GM12878 (cell line): Measurements from ENCODE around the gene LSMEM2. TPM values are rescaled to one million over a fixed set of nuclear protein-coding genes. Genes with fewer than 3 reads are reported as not detected.

Experiments used
- ATAC-seq: fragments of 200-7000 bp; cut with Tn5 transposase; 3 replicates; pipeline ENCODE4 v1.9.1; 2020; ENCODE audit warnings: mild to moderate bottlenecking, moderate library complexity
- BruUV-seq: library from RNA; stranded (reverse); fragments of 400-500 nt; replicated peaks from 2 replicates; lab custom pipeline; 2021; lab: Mats Ljungman, UMichigan
- CTCF ChIA-PET: fragments of 300-600 bp; sonication (Branson Sonifier 250); formaldehyde crosslinking; extraction: SDS; loops from one replicate; lab custom pipeline; 2021; ENCODE audit warnings: inconsistent platforms; lab: Yijun Ruan, JAX
- POLR2A ChIA-PET: fragments of 350-600 bp; formaldehyde crosslinking; extraction: SDS; loops from one replicate; lab custom pipeline; 2021; ENCODE audit warnings: inconsistent platforms; lab: Charles Lee
- RAD21 ChIA-PET: fragments of 300-600 bp; sonication (Branson Sonifier 250); formaldehyde crosslinking; loops from one replicate; lab custom pipeline; 2023; ENCODE audit warnings: antibody characterized with exemption; ENCODE audit not compliant: unreplicated experiment; lab: Charles Lee
- SMC1A ChIA-PET: fragments of 300-600 bp; sonication (Branson Sonifier 250); formaldehyde crosslinking; loops from one replicate; lab custom pipeline; 2023; ENCODE audit not compliant: unreplicated experiment, uncharacterized antibody; lab: Charles Lee
- DNase-seq: peaks from one replicate; pipeline ENCODE4 v3.0.0-alpha.2; 2011; ENCODE audit warnings: low read depth, low spot score
- FAIRE-seq: peaks from 3 replicates; lab custom pipeline; 2011; peaks lifted over from hg19 to GRCh38; lab: Jason Lieb, UNC
- H2AFZ ChIP-seq: 2 replicates; pipeline ENCODE4 v1.6.0; 2011; ENCODE audit warnings: low read depth, low read length, control low read depth; ENCODE audit not compliant: control insufficient read depth
- H3K27ac ChIP-seq: 2 replicates; pipeline ENCODE4 v1.5.1; 2011; ENCODE audit warnings: control low read depth; ENCODE audit not compliant: control insufficient read depth, insufficient read depth
- H3K27me3 ChIP-seq, 2 experiments: replicated peaks in 1 of 2; 2 replicates each; pipeline versions ENCODE4 v1.6.0 to v1.6.1; 2011; ENCODE audit warnings: low read length in 1 of 2; ENCODE audit not compliant: control insufficient read depth in 2 of 2, insufficient read depth in 2 of 2
- H3K36me3 ChIP-seq, 2 experiments: 2 replicates each; pipeline ENCODE4 v1.5.1; 2011; ENCODE audit warnings: low read length in 1 of 2; ENCODE audit not compliant: control insufficient read depth in 2 of 2, insufficient read depth in 2 of 2
- H3K4me1 ChIP-seq: 2 replicates; pipeline ENCODE4 v1.6.1; 2011; ENCODE audit warnings: mild to moderate bottlenecking, low read length, moderate library complexity, mixed read lengths; ENCODE audit not compliant: control insufficient read depth, insufficient read depth
- H3K4me2 ChIP-seq: 2 replicates; pipeline ENCODE4 v1.6.0; 2011; ENCODE audit warnings: control low read depth; ENCODE audit not compliant: control insufficient read depth, insufficient read depth
- H3K4me3 ChIP-seq: fragments of 200-600 bp; sonication (generic); 2 replicates; pipeline ENCODE4 v1.5.1; 2016
- H3K79me2 ChIP-seq: 2 replicates; pipeline ENCODE4 v1.6.0; 2011; ENCODE audit warnings: low read length; ENCODE audit not compliant: control insufficient read depth, insufficient read depth
- H3K9ac ChIP-seq: 2 replicates; pipeline ENCODE4 v1.8.0; 2011; ENCODE audit warnings: low read length, control low read depth, mixed read lengths; ENCODE audit not compliant: control insufficient read depth, insufficient read depth
- H3K9me3 ChIP-seq: replicated peaks from 3 replicates; pipeline ENCODE4 v1.5.1; 2011; ENCODE audit warnings: mild to moderate bottlenecking, low read length; ENCODE audit not compliant: control insufficient read depth, insufficient read depth
- H4K20me1 ChIP-seq: 2 replicates; pipeline ENCODE4 v1.6.0; 2011; ENCODE audit not compliant: control insufficient read depth, insufficient read depth
- GATAD2B ChIP-seq: fragments of 450-650 bp; conservative IDR thresholded peaks from 2 replicates; pipeline ENCODE4 v1.6.1; 2017; ENCODE audit warnings: low read depth, mild to moderate bottlenecking, moderate library complexity
- IRF4 ChIP-seq: IDR thresholded peaks from 2 replicates; pipeline ENCODE4 v1.6.1; 2011; ENCODE audit warnings: low read depth, low read length
- MXI1 ChIP-seq: fragments of 150-350 bp; IDR thresholded peaks from 2 replicates; pipeline ENCODE4 v1.6.1; 2011; ENCODE audit warnings: low read depth, mild to moderate bottlenecking, inconsistent platforms, low read length, improper control_type of control experiment
- ZNF207 ChIP-seq: fragments of 450-650 bp; IDR thresholded peaks from 2 replicates; pipeline ENCODE4 v1.6.1; 2014; ENCODE audit warnings: antibody characterized with exemption, mild to moderate bottlenecking, borderline replicate concordance
- WGBS: methylation state at CpG from one replicate; pipeline ENCODE4 v1.1.6; 2016; ENCODE audit warnings: low lambda C conversion rate; ENCODE audit not compliant: insufficient replicate concordance, insufficient coverage; ENCODE audit errors: missing lambda C conversion rate; 5-methylcytosine and 5-hydroxymethylcytosine counted together
- in situ Hi-C: fragments of 300-500 bp; cut with MboI; formaldehyde crosslinking; loops from 9 replicates; pipeline ENCODE4 v1.14.3; 2018; ENCODE audit warnings: mixed read lengths
- intact Hi-C: fragments of 100-400 bp; cut with micrococcal nuclease; formaldehyde crosslinking; loops from one replicate; pipeline ENCODE4 v1.14.2; 2022; ENCODE audit not compliant: unreplicated experiment
- polyA plus RNA-seq, 11 experiments: library from polyadenylated mRNA; depleted of rRNA in 4 of 11; unstranded in 6 of 11; stranded (reverse) in 5 of 11; fragments of >200 nt; fragmentation: Nextera tagmentation in 4 of 11; fragmentation: Illumina TruSeq in 1 of 11; extraction: Ambion mirVana in 4 of 11; extraction: Trizol in 1 of 11; gene quantifications; 1 replicate in 1 of 11; 2 replicates in 10 of 11; pipeline versions ENCODE4 v1.2.1 to v1.2.3, GENCODE V29; 2011 to 2016; ENCODE audit warnings: inconsistent platforms in 2 of 11, missing spikeins in 2 of 11, low read depth in 1 of 11
- total RNA-seq, 4 experiments: library from RNA; depleted of rRNA in 3 of 4; stranded (reverse); fragments of >200 nt in 3 of 4; fragmentation: Illumina TruSeq in 1 of 4; extraction: Trizol in 1 of 4; gene quantifications; 2 replicates each; pipeline versions ENCODE4 v1.2.1 to v1.2.3, GENCODE V29; 2013 to 2021
- TF ChIP-seq, protein P1 (sequence below): fragments of 450-650 bp; IDR thresholded peaks from 2 replicates; pipeline ENCODE4 v1.6.1; 2016; ENCODE audit warnings: mild to moderate bottlenecking
- TF ChIP-seq, protein P2 (sequence below): fragments of 450-650 bp; IDR thresholded peaks from 2 replicates; pipeline ENCODE4 v1.6.1; 2017; ENCODE audit warnings: mild to moderate bottlenecking, moderate library complexity
- TF ChIP-seq, protein P3 (sequence below): fragments of 450-650 bp; IDR thresholded peaks from 2 replicates; pipeline ENCODE4 v1.6.1; 2016; ENCODE audit warnings: mild to moderate bottlenecking
- TF ChIP-seq, protein P4 (sequence below): IDR thresholded peaks from 2 replicates; pipeline ENCODE4 v1.6.1; 2012; ENCODE audit warnings: low read length, inconsistent platforms
- TF ChIP-seq, protein P5 (sequence below), 3 experiments: IDR thresholded peaks in 2 of 3; conservative IDR thresholded peaks in 1 of 3; 2 replicates each; pipeline ENCODE4 v1.5.1; 2011; ENCODE audit warnings: low read depth in 3 of 3, low read length in 3 of 3, mild to moderate bottlenecking in 3 of 3, control low read depth in 2 of 3, moderate library complexity in 2 of 3, inconsistent platforms in 1 of 3, mixed read lengths in 1 of 3; ENCODE audit not compliant: control insufficient read depth in 2 of 3, insufficient read depth in 1 of 3; ENCODE audit errors: extremely low read depth in 1 of 3

LSMEM2 gene
- total and polyA plus RNA-seq, 10 of the 15 experiments (the other 5 are each of a cell fraction or from before 2014, with no cell fraction given): 0.17 TPM; not detected in 9

DNA sequence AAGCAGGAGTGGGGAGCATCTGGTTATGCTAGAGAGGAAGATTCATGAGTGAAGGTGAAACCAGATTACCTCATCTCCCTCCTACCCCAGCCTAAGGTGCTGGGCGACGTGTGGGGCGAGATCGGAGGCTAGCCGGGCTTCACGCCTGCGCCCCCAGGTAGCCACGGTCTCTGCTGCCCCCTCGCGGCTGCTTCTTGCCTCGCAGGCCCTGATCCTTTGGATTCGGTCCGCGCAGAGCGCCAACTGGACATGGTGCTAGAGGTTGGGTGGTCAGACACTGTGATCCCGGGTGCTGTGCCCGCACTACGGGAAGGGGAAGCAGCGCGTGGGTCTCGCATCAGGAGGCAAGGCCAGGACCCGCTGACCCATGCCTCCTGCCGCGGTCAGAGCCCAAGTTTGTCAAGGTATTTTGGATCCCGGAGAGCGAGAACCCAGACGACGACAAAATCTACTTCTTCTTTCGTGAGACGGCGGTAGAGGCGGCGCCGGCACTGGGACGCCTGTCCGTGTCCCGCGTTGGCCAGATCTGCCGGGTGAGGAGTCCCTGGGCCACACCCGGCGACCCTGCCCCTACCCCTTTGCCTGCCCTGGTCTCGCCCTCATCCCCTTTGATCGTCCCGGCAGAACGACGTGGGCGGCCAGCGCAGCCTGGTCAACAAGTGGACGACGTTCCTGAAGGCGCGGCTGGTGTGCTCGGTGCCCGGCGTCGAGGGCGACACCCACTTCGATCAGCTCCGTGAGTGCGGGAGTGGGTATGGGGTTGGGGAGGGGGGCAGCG lies 5.8 kb upstream of the LSMEM2 start:
- H3K79me2 ChIP-seq: no peaks in the 10 kb centered on the region
- H3K36me3 ChIP-seq: no peaks in the 10 kb centered on the region
- H3K27me3 ChIP-seq: peaks cover 7 to 8% of the 10 kb centered on the region in 2 experiments; a peak in 3 of 4 replicates
- no peak overlapping the region for H3K27ac ChIP-seq
- POLR2A ChIA-PET: interaction anchor here (0.8 to 1.6 kb wide), 2 partner anchors 25 to 46 kb away, joined by 5 read pairs; no protein-coding TSS in a partner anchor
- no peak overlapping the region for H3K9ac ChIP-seq
- H3K9me3 ChIP-seq: no peaks in the 10 kb centered on the region
- ATAC-seq (peak; percentile 95), FAIRE-seq (peak; percentile 96), DNase-seq (peak; percentile 44)
- no TSS peak for BruUV-seq
- RAD21 ChIA-PET: interaction anchor here (0.6 to 3.5 kb wide), 5 partner anchors 26 to 1211 kb away, joined by 3 to 23 read pairs (median 4); no protein-coding TSS in a partner anchor
- SMC1A ChIA-PET: interaction anchor here (0.8 to 1.7 kb wide), 5 partner anchors 10 to 78 kb away, joined by 3 to 6 read pairs (median 5); no protein-coding TSS in a partner anchor
- no peaks in the 10 kb centered on the region for H4K20me1 ChIP-seq
- H3K4me2 ChIP-seq: peak overlapping the region; percentile 71
- H3K4me3 ChIP-seq: no peak overlapping the region
- H3K4me1 ChIP-seq: peaks cover 6% of the 10 kb centered on the region
- peak overlapping the region; percentile 67 for H2AFZ ChIP-seq
- WGBS: 5% methylated on average over 61 of the region's 61 CpGs
- in situ Hi-C loops: loop anchor here (5.0 kb wide), 2 partner anchors 76 to 151 kb away; no protein-coding TSS in a partner anchor
- intact Hi-C loops: loop anchor here (1.0 to 2.0 kb wide), 4 partner anchors 26 to 152 kb away; no protein-coding TSS in a partner anchor
- CTCF ChIA-PET: interaction anchor here (0.7 to 3.1 kb wide), 8 partner anchors 13 to 201 kb away, joined by 3 to 24 read pairs (median 6); partner anchors contain the start of gene GNAT1
- TF ChIP-seq ZNF207: peak; percentile 77; the same call in 1 of the 2 replicates
- peak; percentile 56; the same call in 1 of the 2 replicates for TF ChIP-seq IRF4
- TF ChIP-seq, protein P1, sequence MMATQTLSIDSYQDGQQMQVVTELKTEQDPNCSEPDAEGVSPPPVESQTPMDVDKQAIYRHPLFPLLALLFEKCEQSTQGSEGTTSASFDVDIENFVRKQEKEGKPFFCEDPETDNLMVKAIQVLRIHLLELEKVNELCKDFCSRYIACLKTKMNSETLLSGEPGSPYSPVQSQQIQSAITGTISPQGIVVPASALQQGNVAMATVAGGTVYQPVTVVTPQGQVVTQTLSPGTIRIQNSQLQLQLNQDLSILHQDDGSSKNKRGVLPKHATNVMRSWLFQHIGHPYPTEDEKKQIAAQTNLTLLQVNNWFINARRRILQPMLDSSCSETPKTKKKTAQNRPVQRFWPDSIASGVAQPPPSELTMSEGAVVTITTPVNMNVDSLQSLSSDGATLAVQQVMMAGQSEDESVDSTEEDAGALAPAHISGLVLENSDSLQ: peak; percentile 34; the same call in 1 of the 2 replicates
- TF ChIP-seq, protein P2, sequence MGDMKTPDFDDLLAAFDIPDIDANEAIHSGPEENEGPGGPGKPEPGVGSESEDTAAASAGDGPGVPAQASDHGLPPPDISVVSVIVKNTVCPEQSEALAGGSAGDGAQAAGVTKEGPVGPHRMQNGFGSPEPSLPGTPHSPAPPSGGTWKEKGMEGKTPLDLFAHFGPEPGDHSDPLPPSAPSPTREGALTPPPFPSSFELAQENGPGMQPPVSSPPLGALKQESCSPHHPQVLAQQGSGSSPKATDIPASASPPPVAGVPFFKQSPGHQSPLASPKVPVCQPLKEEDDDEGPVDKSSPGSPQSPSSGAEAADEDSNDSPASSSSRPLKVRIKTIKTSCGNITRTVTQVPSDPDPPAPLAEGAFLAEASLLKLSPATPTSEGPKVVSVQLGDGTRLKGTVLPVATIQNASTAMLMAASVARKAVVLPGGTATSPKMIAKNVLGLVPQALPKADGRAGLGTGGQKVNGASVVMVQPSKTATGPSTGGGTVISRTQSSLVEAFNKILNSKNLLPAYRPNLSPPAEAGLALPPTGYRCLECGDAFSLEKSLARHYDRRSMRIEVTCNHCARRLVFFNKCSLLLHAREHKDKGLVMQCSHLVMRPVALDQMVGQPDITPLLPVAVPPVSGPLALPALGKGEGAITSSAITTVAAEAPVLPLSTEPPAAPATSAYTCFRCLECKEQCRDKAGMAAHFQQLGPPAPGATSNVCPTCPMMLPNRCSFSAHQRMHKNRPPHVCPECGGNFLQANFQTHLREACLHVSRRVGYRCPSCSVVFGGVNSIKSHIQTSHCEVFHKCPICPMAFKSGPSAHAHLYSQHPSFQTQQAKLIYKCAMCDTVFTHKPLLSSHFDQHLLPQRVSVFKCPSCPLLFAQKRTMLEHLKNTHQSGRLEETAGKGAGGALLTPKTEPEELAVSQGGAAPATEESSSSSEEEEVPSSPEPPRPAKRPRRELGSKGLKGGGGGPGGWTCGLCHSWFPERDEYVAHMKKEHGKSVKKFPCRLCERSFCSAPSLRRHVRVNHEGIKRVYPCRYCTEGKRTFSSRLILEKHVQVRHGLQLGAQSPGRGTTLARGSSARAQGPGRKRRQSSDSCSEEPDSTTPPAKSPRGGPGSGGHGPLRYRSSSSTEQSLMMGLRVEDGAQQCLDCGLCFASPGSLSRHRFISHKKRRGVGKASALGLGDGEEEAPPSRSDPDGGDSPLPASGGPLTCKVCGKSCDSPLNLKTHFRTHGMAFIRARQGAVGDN: no peak
- TF ChIP-seq, protein P3, sequence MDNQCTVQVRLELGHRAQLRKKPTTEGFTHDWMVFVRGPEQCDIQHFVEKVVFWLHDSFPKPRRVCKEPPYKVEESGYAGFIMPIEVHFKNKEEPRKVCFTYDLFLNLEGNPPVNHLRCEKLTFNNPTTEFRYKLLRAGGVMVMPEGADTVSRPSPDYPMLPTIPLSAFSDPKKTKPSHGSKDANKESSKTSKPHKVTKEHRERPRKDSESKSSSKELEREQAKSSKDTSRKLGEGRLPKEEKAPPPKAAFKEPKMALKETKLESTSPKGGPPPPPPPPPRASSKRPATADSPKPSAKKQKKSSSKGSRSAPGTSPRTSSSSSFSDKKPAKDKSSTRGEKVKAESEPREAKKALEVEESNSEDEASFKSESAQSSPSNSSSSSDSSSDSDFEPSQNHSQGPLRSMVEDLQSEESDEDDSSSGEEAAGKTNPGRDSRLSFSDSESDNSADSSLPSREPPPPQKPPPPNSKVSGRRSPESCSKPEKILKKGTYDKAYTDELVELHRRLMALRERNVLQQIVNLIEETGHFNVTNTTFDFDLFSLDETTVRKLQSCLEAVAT: no peak
- TF ChIP-seq, protein P4, sequence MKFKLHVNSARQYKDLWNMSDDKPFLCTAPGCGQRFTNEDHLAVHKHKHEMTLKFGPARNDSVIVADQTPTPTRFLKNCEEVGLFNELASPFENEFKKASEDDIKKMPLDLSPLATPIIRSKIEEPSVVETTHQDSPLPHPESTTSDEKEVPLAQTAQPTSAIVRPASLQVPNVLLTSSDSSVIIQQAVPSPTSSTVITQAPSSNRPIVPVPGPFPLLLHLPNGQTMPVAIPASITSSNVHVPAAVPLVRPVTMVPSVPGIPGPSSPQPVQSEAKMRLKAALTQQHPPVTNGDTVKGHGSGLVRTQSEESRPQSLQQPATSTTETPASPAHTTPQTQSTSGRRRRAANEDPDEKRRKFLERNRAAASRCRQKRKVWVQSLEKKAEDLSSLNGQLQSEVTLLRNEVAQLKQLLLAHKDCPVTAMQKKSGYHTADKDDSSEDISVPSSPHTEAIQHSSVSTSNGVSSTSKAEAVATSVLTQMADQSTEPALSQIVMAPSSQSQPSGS: peak; percentile 80
- peak; percentile 28; the same call in 1 of the 2 replicates for TF ChIP-seq MXI1
- peak; percentile 47; the same call in 1 of the 2 replicates for TF ChIP-seq GATAD2B
- TF ChIP-seq, protein P5, sequence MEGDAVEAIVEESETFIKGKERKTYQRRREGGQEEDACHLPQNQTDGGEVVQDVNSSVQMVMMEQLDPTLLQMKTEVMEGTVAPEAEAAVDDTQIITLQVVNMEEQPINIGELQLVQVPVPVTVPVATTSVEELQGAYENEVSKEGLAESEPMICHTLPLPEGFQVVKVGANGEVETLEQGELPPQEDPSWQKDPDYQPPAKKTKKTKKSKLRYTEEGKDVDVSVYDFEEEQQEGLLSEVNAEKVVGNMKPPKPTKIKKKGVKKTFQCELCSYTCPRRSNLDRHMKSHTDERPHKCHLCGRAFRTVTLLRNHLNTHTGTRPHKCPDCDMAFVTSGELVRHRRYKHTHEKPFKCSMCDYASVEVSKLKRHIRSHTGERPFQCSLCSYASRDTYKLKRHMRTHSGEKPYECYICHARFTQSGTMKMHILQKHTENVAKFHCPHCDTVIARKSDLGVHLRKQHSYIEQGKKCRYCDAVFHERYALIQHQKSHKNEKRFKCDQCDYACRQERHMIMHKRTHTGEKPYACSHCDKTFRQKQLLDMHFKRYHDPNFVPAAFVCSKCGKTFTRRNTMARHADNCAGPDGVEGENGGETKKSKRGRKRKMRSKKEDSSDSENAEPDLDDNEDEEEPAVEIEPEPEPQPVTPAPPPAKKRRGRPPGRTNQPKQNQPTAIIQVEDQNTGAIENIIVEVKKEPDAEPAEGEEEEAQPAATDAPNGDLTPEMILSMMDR (IDR thresholded peaks at IDR 0.05 in 2 of 3, conservative IDR thresholded peaks at IDR 0.05 in 1 of 3; ENCODE audit: control insufficient read depth in 2 of 3, extremely low read depth in 1 of 3, insufficient read depth in 1 of 3, low read depth in 3 of 3, low read length in 3 of 3): peak; percentile 98 to 99 (median 98); a peak in 5 of 6 replicates
